Ishikawa (cell line): ENCODE results near the gene KRTAP12-2.

Experiments used
- EGR1 ChIP-seq: IDR thresholded peaks from 2 replicates; pipeline ENCODE4 v1.6.1; 2012
- TF ChIP-seq, protein P1 (sequence below): IDR thresholded peaks from 2 replicates; pipeline ENCODE4 v1.6.1; 2012; ENCODE audit warnings: low read depth, mild to moderate bottlenecking

- TF ChIP-seq EGR1: no peak
- TF ChIP-seq, protein P1, sequence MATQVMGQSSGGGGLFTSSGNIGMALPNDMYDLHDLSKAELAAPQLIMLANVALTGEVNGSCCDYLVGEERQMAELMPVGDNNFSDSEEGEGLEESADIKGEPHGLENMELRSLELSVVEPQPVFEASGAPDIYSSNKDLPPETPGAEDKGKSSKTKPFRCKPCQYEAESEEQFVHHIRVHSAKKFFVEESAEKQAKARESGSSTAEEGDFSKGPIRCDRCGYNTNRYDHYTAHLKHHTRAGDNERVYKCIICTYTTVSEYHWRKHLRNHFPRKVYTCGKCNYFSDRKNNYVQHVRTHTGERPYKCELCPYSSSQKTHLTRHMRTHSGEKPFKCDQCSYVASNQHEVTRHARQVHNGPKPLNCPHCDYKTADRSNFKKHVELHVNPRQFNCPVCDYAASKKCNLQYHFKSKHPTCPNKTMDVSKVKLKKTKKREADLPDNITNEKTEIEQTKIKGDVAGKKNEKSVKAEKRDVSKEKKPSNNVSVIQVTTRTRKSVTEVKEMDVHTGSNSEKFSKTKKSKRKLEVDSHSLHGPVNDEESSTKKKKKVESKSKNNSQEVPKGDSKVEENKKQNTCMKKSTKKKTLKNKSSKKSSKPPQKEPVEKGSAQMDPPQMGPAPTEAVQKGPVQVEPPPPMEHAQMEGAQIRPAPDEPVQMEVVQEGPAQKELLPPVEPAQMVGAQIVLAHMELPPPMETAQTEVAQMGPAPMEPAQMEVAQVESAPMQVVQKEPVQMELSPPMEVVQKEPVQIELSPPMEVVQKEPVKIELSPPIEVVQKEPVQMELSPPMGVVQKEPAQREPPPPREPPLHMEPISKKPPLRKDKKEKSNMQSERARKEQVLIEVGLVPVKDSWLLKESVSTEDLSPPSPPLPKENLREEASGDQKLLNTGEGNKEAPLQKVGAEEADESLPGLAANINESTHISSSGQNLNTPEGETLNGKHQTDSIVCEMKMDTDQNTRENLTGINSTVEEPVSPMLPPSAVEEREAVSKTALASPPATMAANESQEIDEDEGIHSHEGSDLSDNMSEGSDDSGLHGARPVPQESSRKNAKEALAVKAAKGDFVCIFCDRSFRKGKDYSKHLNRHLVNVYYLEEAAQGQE: no peak
Measured at GRCh38 chr21:44696572-44696971, 29.8 kb upstream of the KRTAP12-2 start.
